GM12801 (cell line): Measurements from ENCODE around the gene DRC3.

Experiments
- TF ChIP-seq, protein P1 (sequence below): IDR thresholded peaks from one replicate; pipeline ENCODE4 v1.5.1; 2011; ENCODE audit warnings: control low read depth; ENCODE audit not compliant: insufficient read length; ENCODE audit errors: extremely low read depth

The DRC3 gene

DNA sequence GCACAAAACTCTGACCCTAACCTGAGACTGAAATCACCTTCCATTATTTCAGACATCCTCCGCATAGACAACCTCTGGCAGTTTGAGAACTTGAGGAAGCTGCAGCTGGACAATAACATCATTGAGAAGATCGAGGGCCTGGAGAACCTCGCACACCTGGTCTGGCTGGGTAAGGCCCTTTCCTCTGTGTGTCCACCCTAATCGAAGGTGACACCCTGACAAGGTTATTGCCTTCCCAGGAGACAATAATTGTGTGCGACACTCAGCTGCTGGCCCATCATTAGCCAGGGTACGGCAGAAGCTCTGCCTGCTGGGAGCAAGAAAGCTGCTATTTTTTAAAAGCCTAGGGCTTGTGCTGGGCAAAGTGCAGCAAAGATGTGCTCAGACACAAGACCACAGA lies 11.1 kb downstream of the DRC3 start:
- TF ChIP-seq, protein P1, sequence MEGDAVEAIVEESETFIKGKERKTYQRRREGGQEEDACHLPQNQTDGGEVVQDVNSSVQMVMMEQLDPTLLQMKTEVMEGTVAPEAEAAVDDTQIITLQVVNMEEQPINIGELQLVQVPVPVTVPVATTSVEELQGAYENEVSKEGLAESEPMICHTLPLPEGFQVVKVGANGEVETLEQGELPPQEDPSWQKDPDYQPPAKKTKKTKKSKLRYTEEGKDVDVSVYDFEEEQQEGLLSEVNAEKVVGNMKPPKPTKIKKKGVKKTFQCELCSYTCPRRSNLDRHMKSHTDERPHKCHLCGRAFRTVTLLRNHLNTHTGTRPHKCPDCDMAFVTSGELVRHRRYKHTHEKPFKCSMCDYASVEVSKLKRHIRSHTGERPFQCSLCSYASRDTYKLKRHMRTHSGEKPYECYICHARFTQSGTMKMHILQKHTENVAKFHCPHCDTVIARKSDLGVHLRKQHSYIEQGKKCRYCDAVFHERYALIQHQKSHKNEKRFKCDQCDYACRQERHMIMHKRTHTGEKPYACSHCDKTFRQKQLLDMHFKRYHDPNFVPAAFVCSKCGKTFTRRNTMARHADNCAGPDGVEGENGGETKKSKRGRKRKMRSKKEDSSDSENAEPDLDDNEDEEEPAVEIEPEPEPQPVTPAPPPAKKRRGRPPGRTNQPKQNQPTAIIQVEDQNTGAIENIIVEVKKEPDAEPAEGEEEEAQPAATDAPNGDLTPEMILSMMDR, result no peak

DNA sequence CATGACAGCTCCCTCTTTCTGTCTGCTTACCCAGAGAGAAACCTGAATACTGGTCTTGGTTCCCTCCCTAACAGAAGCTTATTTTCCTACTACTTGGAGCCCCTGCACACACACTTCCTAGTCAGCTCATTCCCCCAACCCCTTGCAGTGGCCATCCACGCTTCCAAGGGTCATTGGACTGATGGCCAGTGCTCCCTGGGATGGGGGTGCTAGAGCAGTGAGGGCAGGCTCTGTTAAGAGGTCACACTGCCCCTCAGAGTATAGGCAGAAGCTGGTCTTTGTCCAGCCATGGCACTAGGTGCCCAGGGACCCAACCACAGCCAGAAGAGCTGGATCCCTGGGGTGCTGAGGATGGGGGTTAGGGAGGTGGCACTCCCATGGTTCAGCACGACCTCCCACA lies 12.5 kb downstream of the DRC3 start:
- TF ChIP-seq, protein P1, result no peak

DNA sequence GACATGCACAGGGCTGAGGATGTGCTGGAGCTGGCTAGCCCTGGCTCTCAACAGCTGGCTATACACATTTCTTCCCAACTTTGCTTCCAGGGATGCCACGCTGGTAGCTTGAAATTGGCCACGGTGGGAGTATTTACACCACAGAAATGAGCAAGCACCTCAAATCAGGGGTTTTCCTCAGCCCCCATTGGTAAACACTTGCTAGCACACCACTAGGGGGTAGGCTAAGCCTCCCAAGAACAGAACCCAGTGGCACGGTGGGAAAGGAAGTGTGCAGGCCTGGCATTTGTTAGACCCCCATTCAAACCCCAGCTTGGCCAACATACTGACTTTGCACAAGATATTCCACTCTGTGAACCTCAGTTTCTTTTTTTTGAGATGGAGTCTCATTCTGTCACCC lies 12.9 kb downstream of the DRC3 start:
- TF ChIP-seq, protein P1, result no peak

DNA sequence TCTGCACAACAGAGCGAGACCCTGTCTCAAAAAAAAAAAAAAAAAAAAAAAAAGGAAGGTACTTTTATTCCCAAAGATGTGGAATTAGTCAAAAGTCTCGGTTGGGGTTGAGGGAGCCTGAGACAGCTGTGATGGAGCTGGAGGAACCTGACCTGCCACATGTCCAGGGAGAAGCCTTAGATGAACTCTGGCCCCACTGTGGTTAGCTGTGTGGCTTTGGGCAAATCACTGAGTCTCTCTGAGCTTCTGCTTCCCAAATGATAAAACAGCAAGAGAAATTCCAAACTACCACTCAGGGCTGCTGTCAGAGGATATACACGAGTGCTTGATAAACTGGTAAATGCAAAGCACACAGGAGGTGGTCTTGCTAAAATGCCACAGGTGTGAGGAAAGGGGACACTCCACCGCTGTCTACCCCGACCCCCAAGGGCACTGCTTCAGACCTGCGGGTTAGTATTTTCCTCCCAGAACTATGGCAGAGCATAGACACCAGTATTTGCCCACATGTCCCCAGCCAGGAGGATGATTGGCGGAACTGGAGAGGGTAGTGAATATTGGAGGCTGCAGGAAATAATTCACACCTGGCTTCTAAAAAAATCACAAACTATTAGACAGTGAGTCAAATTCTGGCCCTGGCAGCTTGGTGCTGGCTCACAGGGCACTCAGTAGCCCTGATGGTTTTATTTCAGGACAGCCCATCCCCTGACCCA lies 14.7 kb downstream of the DRC3 start:
- TF ChIP-seq, protein P1, result no peak

DNA sequence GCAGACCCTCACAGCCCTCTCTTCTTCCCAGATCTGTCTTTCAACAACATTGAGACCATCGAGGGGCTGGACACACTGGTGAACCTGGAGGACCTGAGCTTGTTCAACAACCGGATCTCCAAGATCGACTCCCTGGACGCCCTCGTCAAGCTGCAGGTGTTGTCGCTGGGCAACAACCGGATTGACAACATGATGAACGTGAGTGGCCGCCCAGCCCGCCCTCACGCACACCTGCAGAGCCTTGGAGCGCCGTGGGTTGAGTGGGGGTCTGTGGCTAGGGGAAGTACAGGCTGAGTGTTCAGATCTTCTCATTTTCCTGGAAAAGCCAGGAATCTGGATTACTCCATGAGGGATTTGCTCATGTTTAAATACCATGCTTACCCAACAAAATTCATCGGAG lies 15.2 kb downstream of the DRC3 start:
- TF ChIP-seq, protein P1, result no peak

DNA sequence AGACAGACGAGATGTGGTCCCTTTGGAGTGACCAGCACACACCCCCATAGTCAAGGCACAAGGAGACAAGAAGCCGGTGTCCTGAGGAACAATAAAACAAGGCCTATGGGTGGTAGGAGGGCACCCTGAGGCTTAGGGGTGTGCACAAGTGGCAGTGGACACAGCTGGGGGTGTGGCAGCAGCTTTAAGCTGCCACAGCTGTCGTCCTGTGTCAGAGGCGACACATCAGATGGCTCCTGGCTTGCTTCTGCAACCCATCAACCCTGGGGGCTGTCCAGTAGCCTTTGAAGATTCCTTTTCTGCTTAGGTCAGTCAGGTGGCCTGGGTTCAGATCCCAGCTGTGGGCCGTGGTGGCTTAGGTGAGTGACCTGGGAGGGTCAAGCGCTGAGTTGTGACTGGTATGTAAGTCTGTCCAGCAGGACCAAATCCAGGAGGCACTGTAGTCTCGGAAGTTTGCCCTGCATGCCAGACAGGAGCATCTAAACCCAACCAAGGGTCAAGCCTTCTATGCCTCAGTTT lies 15.8 kb downstream of the DRC3 start:
- TF ChIP-seq, protein P1, result no peak

DNA sequence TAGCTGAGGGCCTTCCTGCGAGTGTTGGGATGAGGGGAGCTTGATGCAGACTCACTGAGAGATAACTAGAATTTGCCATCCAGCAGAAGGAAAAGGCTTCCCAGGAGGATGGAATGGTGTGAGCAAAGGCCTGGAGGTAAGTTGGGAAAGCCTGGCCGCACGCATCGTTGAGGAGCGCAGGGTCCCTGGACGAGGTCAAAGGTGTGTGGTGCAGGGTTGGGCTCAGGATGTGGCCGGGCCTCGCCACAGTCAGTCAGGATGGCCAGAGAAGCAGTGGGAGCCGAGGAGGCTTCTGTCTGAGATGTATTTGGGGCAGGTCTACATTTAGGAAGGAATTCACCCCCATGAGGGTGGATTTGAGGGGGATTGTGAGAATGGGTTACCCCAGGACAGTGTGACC lies 16.4 kb downstream of the DRC3 start:
- TF ChIP-seq, protein P1, result no peak

DNA sequence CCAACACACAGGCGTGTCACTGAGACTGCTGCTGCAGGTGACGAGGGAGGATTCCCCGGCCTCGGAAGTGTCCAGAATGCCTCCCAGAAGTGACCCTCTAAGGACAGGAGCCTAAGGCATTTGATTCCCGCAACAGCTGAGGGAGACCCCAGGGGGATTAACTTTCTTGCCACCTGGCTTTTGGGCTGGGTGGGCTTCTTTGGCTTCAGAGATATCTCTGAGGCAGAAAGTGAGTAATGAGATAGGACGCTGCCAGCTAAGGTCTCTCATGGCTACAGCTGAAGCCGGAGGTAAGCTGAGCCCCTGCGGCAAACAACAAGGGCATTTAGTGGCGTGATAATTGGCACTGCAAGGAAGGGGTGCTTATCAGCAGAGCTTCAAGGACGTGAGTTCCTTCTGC lies 17.0 kb downstream of the DRC3 start:
- TF ChIP-seq, protein P1, result no peak
